Panc1 (cell line): Measurements from ENCODE around the gene LIMK2.

Experiments
- CTCF ChIP-seq: fragments of 450-650 bp; IDR thresholded peaks from 2 replicates; pipeline ENCODE4 v1.5.1; 2017; ENCODE audit warnings: mild to moderate bottlenecking
- POLR2AphosphoS5 ChIP-seq: IDR thresholded peaks from 2 replicates; pipeline ENCODE4 v1.6.1; 2012; ENCODE audit warnings: mild to moderate bottlenecking, low read depth, low read length, moderate library complexity
- REST ChIP-seq, 2 experiments: IDR thresholded peaks; 2 replicates each; pipeline ENCODE4 v1.6.1; 2011 to 2012; ENCODE audit warnings: low read depth in 2 of 2, control low read depth in 1 of 2, low read length in 1 of 2, mild to moderate bottlenecking in 1 of 2, moderate library complexity in 1 of 2; ENCODE audit not compliant: insufficient read depth in 1 of 2
- TCF7L2 ChIP-seq: IDR thresholded peaks from 2 replicates; pipeline ENCODE4 v1.6.1; 2011; ENCODE audit warnings: mild to moderate bottlenecking, low read depth, low read length, inconsistent platforms

GRCh38 chr22:31262312-31263133 lies 50.4 kb downstream of the LIMK2 start:
- TF ChIP-seq CTCF (no peak), TCF7L2 (no peak), POLR2AphosphoS5 (no peak), REST (IDR thresholded peaks at IDR 0.05; ENCODE audit: insufficient read depth in 1 of 2, low read depth in 2 of 2, low read length in 1 of 2) (no peak)
